HEK293 (cell line): ENCODE results near the gene GPR45.

Experiments
- CTCF ChIA-PET: fragments of 350-600 bp; formaldehyde crosslinking; extraction: SDS; loops from one replicate; lab custom pipeline; 2021; ENCODE audit warnings: antibody characterized with exemption; lab: Yijun Ruan, JAX
- POLR2A ChIA-PET: fragments of 300-600 bp; formaldehyde crosslinking; extraction: SDS; loops from one replicate; lab custom pipeline; 2020; ENCODE audit warnings: antibody characterized with exemption, inconsistent platforms; lab: Yijun Ruan, JAX
- H3K27ac ChIP-seq: fragments of 200-500 bp; sonication (Bioruptor generic); 2 replicates; pipeline ENCODE4 v1.5.1; 2014; ENCODE audit warnings: low read depth, low read length, control low read depth, inconsistent platforms; ENCODE audit errors: extremely low read depth
- H3K36me3 ChIP-seq, 2 experiments: fragments of 200-500 bp in 1 of 2; sonication (Bioruptor generic) in 1 of 2; 1 replicate in 1 of 2; 2 replicates in 1 of 2; pipeline ENCODE4 v1.5.1; 2014 to 2017; ENCODE audit warnings: inconsistent platforms in 2 of 2, low read length in 2 of 2; ENCODE audit not compliant: control insufficient read depth in 2 of 2, insufficient read depth in 1 of 2
- H3K4me1 ChIP-seq: fragments of 200-500 bp; sonication (Bioruptor generic); 2 replicates; pipeline ENCODE4 v1.5.1; 2014; ENCODE audit warnings: mild to moderate bottlenecking, low read length, inconsistent platforms; ENCODE audit not compliant: control insufficient read depth, insufficient read depth
- H3K4me3 ChIP-seq: 2 replicates; pipeline ENCODE4 v1.5.1; 2011; ENCODE audit warnings: low read depth, mild to moderate bottlenecking, control low read depth, low read length, moderate library complexity
- H3K9me3 ChIP-seq: fragments of 200-500 bp; sonication (Bioruptor generic); 2 replicates; pipeline ENCODE4 v1.5.1; 2014; ENCODE audit warnings: low read depth, low read length, inconsistent platforms; ENCODE audit not compliant: control insufficient read depth, insufficient read depth
- MZF1 ChIP-seq: fragments of 450-650 bp; formaldehyde crosslinking; IDR thresholded peaks from 2 replicates; pipeline ENCODE4 v1.5.1; 2017; ENCODE audit warnings: missing biosample characterization, missing genetic modification characterization, borderline replicate concordance
- PATZ1 ChIP-seq: fragments of 450-650 bp; formaldehyde crosslinking; IDR thresholded peaks from 2 replicates; pipeline ENCODE4 v1.5.1; 2016; ENCODE audit warnings: missing biosample characterization, missing genetic modification characterization
- PRDM1 ChIP-seq: fragments of 450-650 bp; formaldehyde crosslinking; IDR thresholded peaks from 2 replicates; pipeline ENCODE4; 2016; ENCODE audit warnings: missing biosample characterization, missing genetic modification characterization
- REST ChIP-seq: fragments of 450-650 bp; formaldehyde crosslinking; IDR thresholded peaks from 2 replicates; pipeline ENCODE4 v1.5.1; 2016; ENCODE audit warnings: missing biosample characterization, missing genetic modification characterization
- SP3 ChIP-seq: fragments of 450-650 bp; formaldehyde crosslinking; IDR thresholded peaks from 2 replicates; pipeline ENCODE4 v1.5.1; 2016; ENCODE audit warnings: missing biosample characterization, missing genetic modification characterization
- YY1 ChIP-seq: fragments of 450-650 bp; formaldehyde crosslinking; IDR thresholded peaks from 2 replicates; pipeline ENCODE4 v1.5.1; 2018; ENCODE audit warnings: missing biosample characterization, missing genetic modification characterization
- ZBTB49 ChIP-seq: fragments of 450-650 bp; formaldehyde crosslinking; IDR thresholded peaks from 2 replicates; pipeline ENCODE4 v1.5.1; 2016; ENCODE audit warnings: missing biosample characterization, missing genetic modification characterization, low read depth
- ZNF114 ChIP-seq: fragments of 450-650 bp; formaldehyde crosslinking; IDR thresholded peaks from 2 replicates; pipeline ENCODE4 v1.5.0; 2017; ENCODE audit warnings: missing biosample characterization, missing genetic modification characterization
- ZNF169 ChIP-seq: fragments of 450-650 bp; formaldehyde crosslinking; IDR thresholded peaks from 2 replicates; pipeline ENCODE4 v1.5.1; 2016; ENCODE audit warnings: missing biosample characterization, missing genetic modification characterization
- ZNF174 ChIP-seq: fragments of 450-650 bp; formaldehyde crosslinking; IDR thresholded peaks from 2 replicates; pipeline ENCODE4 v1.5.0; 2017; ENCODE audit warnings: missing biosample characterization, mild to moderate bottlenecking, missing genetic modification characterization
- ZNF24 ChIP-seq: fragments of 450-650 bp; formaldehyde crosslinking; IDR thresholded peaks from 2 replicates; pipeline ENCODE4 v1.5.1; 2016; ENCODE audit warnings: missing biosample characterization, missing genetic modification characterization
- ZNF248 ChIP-seq: fragments of 450-650 bp; formaldehyde crosslinking; IDR thresholded peaks from 2 replicates; pipeline ENCODE4 v1.5.1; 2017; ENCODE audit warnings: missing biosample characterization, missing genetic modification characterization
- ZNF341 ChIP-seq: fragments of 450-650 bp; formaldehyde crosslinking; IDR thresholded peaks from 2 replicates; pipeline ENCODE4; 2016; ENCODE audit warnings: low read depth, missing biosample characterization, missing genetic modification characterization
- ZNF37A ChIP-seq: fragments of 450-650 bp; IDR thresholded peaks from 2 replicates; pipeline ENCODE4 v1.5.1; 2018; ENCODE audit warnings: missing biosample characterization, missing genetic modification characterization
- ZNF513 ChIP-seq: fragments of 450-650 bp; IDR thresholded peaks from 2 replicates; pipeline ENCODE4 v1.5.1; 2018; ENCODE audit warnings: missing biosample characterization, missing genetic modification characterization
- ZNF521 ChIP-seq: fragments of 450-650 bp; formaldehyde crosslinking; IDR thresholded peaks from 2 replicates; pipeline ENCODE4 v1.5.1; 2017; ENCODE audit warnings: missing biosample characterization, mild to moderate bottlenecking, missing genetic modification characterization
- ZNF560 ChIP-seq: fragments of 450-650 bp; formaldehyde crosslinking; IDR thresholded peaks from 2 replicates; pipeline ENCODE4 v1.5.1; 2017; ENCODE audit warnings: missing biosample characterization, missing genetic modification characterization, borderline replicate concordance
- ZNF585B ChIP-seq: fragments of 450-650 bp; formaldehyde crosslinking; IDR thresholded peaks from 2 replicates; pipeline ENCODE4 v1.5.1; 2016; ENCODE audit warnings: missing biosample characterization, missing genetic modification characterization
- ZNF610 ChIP-seq: fragments of 450-650 bp; formaldehyde crosslinking; IDR thresholded peaks from 2 replicates; pipeline ENCODE4 v1.5.1; 2016; ENCODE audit warnings: missing biosample characterization, missing genetic modification characterization, borderline replicate concordance
- ZNF837 ChIP-seq: fragments of 450-650 bp; formaldehyde crosslinking; IDR thresholded peaks from 2 replicates; pipeline ENCODE4 v1.5.1; 2016; ENCODE audit warnings: missing biosample characterization, missing genetic modification characterization
- ZNF843 ChIP-seq: fragments of 450-650 bp; formaldehyde crosslinking; IDR thresholded peaks from 2 replicates; pipeline ENCODE4 v1.5.1; 2016; ENCODE audit warnings: missing biosample characterization, missing genetic modification characterization
- TF ChIP-seq, protein P1 (sequence below): fragments of 450-650 bp; formaldehyde crosslinking; optimal IDR thresholded peaks from 2 replicates; pipeline ENCODE3; 2016; ENCODE audit warnings: missing biosample characterization, mild to moderate bottlenecking, missing genetic modification characterization
- TF ChIP-seq, protein P2 (sequence below): fragments of 450-650 bp; formaldehyde crosslinking; IDR thresholded peaks from 2 replicates; pipeline ENCODE4 v1.5.1; 2017; ENCODE audit warnings: missing biosample characterization, missing genetic modification characterization

GPR45 gene

GRCh38 chr2:105215586-105216192 lies 25.9 kb upstream of the GPR45 start:
- no peak overlapping the region for H3K4me3 ChIP-seq
- H3K9me3 ChIP-seq = no peaks in the 10 kb centered on the region
- TF ChIP-seq MZF1 (tag by site-specific recombination) (no peak), ZNF169 (tag by site-specific recombination) (no peak), ZNF521 (no peak), ZNF843 (tag by site-specific recombination) (no peak), ZNF610 (tag by site-specific recombination) (no peak), REST (no peak), ZNF585B (tag by site-specific recombination) (no peak), ZNF837 (tag by site-specific recombination) (no peak), ZNF248 (tag by site-specific recombination) (no peak), ZNF24 (tag by site-specific recombination) (no peak), ZNF560 (tag by site-specific recombination) (no peak)
- TF ChIP-seq, all 188 proteins: peak for 0
- Histone ChIP-seq H3K36me3 (no peaks in the 10 kb centered on the region), H3K27ac (no peak overlapping the region), H3K4me1 (no peaks in the 10 kb centered on the region)
- POLR2A ChIA-PET = no interaction called here
- CTCF ChIA-PET = no interaction called here

DNA sequence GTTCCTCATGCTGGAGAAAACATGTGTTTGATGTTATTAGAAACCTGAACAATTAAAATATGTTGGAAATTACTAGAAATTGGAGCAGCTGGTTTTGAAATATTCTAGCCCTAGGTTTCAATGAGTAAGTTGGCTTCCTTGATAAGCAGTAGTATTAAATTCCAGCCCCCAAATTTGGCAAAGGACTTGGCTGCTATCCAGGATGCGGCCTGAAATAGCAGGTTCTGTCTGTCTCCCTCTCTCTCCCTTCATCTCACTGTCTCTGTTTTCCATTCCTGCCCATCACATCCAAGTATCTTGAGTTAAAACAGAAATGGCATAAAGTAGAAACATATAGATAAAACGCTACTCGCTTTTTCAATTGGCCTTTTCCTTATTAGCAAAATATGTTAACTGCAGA lies 20.9 kb upstream of the GPR45 start:
- H3K9me3 ChIP-seq = no peaks in the 10 kb centered on the region
- no peaks in the 10 kb centered on the region for H3K4me1 ChIP-seq
- ChIA-PET POLR2A (no interaction called here), CTCF (interaction anchor here (0.7 to 2.0 kb wide), 3 partner anchors 15 to 522 kb away, joined by 3 to 7 read pairs (median 4); no protein-coding TSS in a partner anchor)
- no peaks in the 10 kb centered on the region for H3K36me3 ChIP-seq
- no peak overlapping the region for H3K4me3 ChIP-seq
- no peak overlapping the region for H3K27ac ChIP-seq
- TF ChIP-seq ZNF114 (tag by site-specific recombination) (no peak), ZBTB49 (tag by site-specific recombination) (no peak), PATZ1 (tag by site-specific recombination) (no peak), ZNF174 (tag by site-specific recombination) (no peak), ZNF341 (tag by site-specific recombination) (no peak), YY1 (no peak), ZNF37A (tag by site-specific recombination) (no peak), SP3 (no peak), PRDM1 (tag by site-specific recombination) (no peak), ZNF513 (tag by site-specific recombination) (no peak)
- TF ChIP-seq, protein P1, sequence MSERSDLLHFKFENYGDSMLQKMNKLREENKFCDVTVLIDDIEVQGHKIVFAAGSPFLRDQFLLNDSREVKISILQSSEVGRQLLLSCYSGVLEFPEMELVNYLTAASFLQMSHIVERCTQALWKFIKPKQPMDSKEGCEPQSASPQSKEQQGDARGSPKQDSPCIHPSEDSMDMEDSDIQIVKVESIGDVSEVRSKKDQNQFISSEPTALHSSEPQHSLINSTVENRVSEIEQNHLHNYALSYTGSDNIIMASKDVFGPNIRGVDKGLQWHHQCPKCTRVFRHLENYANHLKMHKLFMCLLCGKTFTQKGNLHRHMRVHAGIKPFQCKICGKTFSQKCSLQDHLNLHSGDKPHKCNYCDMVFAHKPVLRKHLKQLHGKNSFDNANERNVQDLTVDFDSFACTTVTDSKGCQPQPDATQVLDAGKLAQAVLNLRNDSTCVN = no peak
- TF ChIP-seq, protein P2, sequence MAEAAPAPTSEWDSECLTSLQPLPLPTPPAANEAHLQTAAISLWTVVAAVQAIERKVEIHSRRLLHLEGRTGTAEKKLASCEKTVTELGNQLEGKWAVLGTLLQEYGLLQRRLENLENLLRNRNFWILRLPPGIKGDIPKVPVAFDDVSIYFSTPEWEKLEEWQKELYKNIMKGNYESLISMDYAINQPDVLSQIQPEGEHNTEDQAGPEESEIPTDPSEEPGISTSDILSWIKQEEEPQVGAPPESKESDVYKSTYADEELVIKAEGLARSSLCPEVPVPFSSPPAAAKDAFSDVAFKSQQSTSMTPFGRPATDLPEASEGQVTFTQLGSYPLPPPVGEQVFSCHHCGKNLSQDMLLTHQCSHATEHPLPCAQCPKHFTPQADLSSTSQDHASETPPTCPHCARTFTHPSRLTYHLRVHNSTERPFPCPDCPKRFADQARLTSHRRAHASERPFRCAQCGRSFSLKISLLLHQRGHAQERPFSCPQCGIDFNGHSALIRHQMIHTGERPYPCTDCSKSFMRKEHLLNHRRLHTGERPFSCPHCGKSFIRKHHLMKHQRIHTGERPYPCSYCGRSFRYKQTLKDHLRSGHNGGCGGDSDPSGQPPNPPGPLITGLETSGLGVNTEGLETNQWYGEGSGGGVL (tag by site-specific recombination) = no peak
